Astrocyte of the hippocampus (primary cell): ENCODE data around the gene FTH1.
"Not testable (repeated sequence)": the region's sequence is repeated elsewhere in the genome, so short reads cannot be mapped to it uniquely, and the experiment has no call there.

Experiments used
- DNase-seq: peaks from one replicate; pipeline ENCODE4 v3.0.0; 2011; ENCODE audit warnings: low read depth, low spot score

Gene FTH1

DNA sequence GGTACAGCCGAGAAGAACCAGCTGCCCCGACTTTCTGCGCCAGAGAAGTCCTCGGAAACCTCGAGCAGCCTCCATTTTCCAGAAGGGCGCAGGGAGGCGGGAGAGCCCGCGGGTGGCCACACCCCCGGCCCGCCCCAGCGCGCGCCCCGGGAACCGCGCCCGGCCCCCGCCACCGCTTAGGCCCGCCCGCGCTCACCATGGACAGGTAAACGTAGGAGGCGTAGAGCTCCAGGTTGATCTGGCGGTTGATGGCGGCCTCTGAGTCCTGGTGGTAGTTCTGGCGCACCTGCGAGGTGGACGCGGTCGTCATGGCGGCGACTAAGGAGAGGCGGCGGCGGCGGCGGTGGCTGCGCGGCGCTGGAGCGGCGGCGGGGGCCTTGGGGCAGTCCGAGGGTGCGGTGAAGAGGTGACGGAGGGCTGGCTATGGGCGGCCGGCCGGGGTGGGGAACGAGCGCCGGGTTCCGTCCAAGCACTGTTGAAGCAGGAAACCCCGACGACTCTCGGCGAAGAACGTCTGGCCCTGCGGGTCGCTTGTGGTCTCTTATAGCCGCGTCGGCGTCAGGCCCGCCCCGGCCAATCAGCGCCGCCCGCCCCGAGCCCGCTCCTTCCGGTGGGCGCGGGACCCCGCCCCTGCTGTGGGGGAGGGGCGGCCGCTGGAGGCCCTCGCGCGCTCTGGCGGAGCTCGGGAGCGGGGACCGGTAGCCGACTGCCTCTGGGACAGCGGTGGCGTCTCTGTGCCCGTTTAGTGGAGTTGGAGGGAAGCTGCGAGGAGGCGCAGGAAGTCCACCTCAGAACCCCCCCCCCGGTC, at the start of gene FTH1:
Gene FTH1, minus strand, starts transcription at position 519 of the 808 bp plus-strand sequence. Its CDS starts 209 bp downstream, at position 310.
- peak; percentile 97 for DNase-seq

DNA sequence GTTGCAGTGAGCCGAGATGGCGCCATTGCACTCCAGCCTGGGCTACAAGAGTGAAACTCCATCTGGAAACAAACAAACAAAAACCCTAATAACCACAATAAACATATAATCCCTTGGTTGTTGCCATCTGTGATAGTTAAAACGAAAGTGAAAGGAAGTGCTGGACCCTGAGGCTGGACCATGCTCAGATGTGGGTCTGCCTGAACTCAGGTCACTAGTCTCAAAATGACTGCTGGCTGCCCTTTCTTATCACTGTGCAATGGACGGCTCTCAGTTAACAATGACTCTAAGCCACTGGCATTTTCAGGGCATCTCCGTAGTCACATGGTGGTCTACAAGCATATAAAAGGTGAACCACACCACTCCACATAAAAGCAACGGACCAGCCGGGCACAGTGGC, 48.2 kb upstream of the FTH1 start:
- no peak for DNase-seq

DNA sequence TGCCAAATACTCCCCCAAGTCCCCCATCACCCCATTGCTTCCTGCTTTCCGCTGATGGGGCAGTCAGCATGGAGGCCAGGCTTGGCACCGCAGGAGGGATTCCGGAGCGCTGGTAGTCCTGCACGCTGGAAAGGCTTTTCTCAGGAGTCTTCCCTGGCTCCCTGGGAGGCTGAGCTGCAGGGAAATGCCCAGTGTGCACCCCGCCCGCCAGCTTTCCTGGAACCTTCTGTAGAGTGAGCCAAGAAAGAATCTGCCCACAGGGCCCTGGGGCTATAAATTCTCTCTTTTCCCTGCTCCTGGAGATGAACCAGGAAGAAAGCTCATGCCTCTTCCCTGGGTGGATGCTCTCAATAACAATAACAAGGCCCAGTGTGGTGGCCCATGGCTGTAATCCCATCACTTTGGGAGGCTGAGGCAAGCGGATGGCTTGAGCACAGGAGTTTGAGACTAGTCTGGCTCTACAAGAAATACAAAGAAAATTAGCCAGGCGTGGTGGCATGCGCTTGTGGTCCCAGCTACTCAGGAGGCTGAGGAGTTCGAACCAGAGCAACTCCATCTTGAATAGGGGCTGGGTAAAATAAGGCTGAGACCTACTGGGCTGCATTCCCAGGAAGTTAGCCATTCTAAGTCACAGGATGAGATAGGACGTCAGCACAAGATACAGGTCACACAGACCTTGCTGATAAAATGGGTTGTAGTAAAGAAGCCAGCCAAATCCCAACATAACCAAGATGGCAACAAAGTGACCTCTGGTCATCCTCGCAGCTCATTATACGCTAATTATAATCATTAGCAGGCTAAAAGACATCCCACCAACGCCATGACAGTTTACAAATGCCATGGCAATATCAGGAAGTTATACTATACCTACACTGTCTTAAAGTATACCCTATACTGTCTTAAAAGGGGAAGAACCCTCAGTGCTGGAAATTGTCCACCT, 46.4 kb upstream of the FTH1 start:
- DNase-seq: peak; percentile 11

DNA sequence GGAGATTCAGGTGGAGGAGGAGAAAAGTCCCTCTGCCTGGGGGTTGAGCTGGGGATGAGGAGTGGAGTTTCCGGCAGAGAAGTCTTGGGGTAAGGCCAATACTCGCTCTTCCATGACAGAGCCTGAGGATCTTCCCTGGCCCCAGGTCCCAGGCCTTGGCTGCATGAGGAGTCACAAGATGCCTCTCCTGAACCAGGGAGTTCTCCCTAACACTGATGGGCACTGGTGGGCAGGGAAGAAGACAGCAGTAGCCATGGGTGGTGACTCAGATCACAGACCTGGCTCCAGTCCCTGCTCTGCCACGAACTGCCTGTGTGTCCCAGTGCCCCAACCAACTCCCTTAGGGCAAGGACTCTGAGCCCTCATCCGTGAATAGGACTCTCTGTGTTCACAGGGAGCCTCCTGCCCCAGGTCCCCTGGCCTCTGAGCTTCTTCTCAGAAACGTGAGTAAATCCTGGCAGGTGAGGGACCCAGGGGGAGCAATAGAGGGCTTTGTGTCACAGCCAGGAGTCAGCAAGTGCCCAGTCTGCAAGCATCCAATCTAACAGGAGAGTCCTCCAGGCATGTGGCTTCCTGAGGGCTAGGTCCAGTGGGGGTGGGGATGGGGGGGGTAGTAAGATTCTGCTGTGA, 45.5 kb upstream of the FTH1 start:
- peak; percentile 10 for DNase-seq

DNA sequence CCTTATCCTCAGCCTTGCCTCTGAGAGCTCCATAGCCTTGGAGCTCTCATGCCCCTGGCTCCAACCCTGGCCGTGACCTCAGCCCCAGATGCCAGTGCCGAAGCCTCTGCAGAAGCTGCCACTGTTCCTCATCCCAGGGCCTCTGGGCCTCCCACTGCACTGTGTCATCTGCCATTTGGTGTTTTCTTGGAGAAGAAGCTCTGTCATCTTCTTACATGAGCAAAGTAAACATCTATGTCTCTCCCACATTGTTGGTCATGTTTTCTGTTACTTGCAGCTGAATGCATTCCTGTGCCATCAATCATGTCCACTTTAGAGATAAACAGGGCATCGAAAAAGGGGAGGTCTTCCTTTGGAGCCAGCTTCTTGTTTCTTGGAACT, 45.0 kb upstream of the FTH1 start:
- DNase-seq: peak; percentile 19

DNA sequence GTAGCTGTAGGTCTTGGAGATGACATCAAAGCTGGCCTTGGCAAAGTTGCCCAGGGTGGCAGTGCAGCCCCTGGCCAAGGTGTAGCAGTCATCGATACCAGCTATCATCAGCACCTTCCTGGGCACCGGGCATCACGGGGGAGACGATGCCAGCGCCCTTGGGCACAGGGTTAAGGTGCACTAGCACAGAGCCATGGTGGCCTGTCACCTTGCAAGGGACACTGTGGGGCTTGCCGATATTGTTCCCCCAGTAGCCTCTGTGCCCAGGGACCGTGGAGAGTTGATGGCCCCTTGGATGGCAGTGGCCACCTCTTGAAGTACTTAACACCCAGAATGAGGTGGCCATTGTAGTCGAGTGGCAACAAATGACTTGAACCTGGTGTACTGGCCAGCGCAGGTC, 44.4 kb upstream of the FTH1 start:
- no peak for DNase-seq

DNA sequence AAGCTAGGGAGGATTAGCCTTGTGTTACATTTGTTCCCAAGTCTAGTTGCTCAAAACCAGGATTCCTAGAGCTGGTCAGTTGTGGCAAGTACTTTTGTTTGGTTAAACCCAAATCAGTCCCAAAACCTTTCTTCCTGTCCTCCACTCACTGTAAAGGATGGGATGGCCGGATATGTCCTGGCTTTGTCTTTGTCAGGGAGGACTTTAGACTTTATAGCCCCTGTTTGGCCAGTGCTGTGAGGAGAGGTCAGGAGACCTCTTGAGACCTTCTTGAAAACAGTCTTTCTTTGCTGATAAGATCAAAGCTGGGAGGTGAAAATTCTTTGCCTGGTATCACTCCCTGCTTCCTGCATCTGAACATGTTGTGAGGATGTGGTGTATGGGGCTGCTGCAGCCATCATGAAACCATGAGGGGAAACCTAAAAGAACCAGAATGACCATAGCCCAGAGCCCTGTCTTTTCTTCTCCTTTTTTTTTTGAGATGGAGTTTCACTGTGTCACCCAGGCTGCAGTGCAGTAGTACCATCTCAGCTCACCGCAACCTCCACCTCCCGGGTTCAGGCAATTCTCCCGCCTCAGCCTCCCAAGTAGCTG, 43.6 kb upstream of the FTH1 start:
- DNase-seq: no peak

DNA sequence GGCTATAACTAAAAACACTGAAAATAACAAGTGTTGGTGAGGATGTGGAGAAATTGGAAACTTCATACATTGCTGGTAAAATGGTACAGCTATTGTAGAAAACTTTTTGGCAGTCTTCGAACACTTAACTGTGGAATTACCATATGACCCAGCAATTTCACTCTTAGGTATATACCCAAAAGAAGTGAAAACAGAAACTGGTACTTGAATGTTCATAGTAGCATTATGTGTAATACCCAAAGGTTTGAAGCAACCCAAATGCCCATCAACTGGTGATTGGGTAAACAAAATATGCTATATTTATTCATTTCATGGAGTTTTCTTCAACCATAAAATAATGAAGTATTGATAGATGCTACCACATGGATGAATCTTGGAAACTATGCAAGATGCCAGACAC, 40.8 kb upstream of the FTH1 start:
- no peak for DNase-seq

DNA sequence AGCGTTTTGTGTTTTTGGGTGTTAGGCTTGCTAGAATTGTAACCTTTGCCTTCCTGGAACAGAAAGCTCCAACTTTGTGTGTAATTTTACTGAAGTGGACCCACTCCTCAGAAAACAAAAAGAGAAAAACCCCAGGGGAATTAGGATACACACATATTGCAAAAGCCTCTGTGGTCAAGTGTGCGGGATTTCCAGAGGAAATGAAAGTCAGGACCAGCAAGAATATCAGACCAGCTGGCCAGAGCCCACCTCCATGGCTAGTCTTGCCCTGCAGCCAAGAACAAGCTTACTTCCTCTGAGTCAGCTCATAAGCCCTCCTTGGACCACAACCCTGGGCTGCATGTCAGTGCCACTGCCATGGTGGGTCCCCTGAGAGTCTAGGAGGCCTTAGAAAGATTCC, 37.0 kb upstream of the FTH1 start:
- DNase-seq: peak; percentile 75

DNA sequence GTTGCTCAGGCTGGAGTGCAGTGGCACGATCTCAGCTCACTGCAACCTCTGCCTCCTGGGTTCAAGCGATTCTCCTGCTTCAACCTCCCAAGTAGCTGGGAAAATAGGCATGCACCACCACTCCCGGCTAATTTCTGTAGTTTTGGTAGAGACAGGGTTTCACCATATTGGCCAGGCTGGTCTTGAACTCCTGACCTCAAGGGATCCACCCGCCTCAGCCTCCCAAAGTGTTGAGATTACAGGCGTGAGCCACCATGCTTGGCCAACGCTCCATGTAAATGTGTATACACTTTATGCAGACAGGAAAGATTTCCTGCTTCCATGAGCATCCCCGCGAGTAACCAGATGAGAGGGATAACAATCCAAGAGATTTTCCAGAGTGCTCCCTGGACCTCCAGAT, 34.8 kb upstream of the FTH1 start:
- DNase-seq: not testable (repeated sequence)

DNA sequence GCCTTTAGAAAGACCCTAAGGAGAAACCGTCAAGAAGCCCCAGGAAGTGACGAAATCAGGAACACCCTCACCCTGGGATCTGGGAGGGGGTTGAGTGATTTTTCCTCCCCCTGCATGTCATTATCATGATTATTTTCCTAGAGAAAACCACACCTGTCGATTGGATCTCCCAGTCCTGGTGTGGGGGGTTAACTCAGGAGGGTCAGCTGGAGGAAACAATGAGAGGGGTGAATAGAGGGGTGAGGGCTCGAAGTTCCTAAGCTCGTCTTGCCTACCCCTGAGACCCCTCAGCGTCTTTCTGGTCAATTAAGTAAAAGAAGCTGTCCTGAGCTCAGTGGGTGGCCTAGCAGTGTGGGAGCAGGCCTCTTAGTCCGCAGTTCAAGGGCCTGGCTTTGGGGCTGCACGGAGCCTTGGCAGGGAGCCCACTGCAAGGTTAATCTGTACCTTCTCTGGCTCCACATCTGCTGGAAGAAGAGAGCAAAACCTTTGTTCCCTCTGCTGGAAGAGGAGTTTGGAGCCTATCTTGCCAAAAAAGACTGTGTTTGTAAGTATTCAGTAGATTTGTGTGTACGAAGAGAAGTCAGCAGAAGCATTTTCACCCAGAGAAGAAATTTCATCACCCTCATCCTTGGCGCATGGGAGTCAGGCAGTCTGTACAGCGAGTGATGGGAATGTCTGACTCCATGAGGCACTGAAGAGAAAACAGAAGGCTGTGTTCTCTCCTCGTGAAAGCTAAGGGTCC, 34.2 kb upstream of the FTH1 start:
- DNase-seq: no peak

DNA sequence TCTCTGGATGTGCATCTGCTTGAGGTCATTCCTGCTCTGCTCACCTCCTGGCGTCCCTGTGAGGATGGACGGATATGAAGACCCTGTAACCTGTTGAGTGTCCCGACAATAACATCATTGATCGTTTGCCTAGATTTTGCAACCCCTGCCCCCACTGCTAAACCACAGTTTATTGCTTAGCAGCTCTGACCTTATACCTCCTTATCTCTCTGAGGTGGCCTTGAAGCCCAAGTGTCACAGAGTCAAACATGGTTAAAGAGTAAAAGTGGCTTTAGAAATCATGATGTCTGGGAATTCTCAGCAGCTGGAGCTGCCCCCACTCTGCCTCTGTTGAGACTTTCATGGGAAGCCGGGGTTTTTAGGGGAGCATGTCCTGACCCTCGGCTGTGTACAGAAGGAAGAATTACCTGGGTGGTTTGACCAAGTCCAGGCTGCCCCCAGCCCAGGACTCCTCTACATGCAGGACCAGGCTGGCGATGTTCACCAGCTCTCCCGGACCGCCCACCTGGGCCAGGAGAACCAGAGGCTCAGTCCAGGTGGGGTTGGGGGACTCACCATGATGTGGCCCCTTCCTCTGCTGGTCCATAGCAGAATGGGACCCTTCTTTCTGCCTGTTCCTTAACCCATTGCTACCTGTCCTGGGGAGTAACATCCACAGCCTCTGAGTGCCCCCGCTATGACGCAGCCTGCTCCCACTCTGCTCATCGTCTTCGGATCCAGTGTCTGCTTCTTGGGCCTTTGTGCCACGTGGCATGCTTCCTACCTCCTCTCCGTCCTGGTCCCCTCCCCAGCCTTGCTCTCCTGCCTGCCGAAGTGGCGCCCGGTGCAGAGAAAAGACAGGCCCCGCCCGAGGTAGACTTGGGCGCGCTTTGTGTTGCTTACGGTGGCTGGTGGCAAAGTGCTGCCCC, 33.4 kb upstream of the FTH1 start:
- DNase-seq: no peak

DNA sequence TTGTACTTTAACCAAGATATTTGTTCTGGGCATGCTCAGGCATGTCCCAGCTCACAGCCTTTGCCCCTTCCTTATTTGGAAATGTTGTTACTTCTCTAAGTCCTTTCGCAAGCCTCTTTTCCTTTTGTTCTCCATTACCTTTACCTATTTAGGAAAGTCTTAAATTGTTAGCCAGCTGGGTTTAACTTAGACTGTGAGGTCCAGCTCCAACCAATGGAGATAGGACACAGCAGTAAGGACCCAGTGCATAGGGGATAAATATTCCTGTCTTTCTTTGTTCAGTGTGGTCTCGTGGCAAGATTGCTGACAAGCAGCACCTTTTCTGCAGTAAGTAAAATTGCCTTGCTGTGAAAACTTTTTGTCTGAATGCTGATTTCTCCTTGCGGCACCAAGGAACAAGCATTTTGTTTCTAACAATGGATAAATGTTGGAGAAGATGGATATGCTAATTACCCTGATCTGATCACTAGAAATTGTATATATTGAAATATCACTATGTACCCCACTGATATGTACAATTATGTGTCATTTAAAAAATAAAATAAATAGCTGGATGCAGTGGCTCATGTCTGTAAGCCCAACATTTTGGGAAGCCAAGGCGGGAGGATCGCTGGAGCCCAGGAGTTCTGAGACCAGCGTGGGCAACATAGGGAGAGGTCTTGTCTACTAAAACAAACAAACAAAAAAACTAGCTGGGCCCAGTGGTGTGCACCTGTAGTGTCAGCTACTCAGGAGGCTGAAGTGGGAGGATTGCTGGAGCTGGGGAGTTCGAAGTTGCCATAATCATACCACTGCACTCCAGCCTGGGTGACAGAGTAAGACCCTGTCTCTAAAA, 31.9 kb upstream of the FTH1 start:
- no peak for DNase-seq

DNA sequence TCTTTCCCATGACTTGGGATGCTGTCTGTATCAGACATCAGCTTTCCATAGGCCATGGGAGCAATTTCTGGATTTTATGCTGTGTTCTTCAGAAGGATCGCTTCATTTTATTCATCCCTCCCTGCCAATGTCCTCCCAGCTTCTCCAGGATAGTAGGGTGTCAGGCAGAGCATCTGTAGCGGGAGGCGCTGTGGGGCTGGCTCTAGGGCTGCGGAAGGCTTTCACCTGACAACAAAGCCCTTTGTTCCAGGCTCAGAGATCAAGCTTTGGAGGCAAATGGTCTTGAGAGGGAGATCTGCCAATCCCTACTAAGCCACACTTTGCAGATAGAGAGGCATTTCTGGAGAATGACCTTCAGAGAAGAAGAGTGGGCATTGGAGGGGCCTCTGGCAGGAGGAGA, 29.5 kb upstream of the FTH1 start:
- no peak for DNase-seq

DNA sequence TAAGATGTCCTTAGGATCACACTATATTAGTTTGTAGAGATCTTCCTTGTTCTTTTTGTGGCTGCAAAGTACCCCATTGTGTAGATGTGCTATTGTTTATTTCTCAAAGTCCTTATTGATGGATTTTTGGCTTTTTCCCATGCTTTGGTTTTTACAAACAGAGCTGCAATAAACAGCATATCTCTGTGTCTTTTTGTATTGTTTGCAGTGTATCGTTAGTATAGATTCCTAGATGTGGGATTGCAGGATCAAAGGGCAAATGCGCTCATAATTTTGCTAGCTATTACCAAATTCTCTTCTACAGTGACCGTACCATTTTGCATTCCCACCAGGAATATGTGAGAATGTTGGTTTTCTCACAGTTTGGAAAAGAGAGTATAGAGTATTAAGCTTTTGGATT, 27.5 kb upstream of the FTH1 start:
- no peak for DNase-seq

DNA sequence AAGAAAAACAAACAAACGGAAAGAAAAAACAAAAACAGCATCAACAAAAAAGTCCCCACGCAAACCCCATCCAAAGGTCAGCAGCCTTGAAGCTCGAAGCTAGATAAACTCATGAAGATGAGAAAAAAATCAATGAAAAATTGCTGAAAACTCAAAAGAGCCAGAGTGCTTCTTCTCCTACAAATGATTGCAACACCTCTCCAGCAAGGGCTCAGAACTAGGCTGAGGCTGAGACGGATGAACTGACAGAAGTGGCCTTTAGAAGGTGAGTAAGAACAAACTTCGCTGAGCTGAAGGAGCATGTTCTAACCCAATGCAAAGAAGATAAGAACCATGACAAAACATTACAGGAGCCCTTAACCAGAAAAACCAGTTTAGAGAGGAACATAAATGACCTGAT, 18.4 kb upstream of the FTH1 start:
- DNase-seq: no peak

DNA sequence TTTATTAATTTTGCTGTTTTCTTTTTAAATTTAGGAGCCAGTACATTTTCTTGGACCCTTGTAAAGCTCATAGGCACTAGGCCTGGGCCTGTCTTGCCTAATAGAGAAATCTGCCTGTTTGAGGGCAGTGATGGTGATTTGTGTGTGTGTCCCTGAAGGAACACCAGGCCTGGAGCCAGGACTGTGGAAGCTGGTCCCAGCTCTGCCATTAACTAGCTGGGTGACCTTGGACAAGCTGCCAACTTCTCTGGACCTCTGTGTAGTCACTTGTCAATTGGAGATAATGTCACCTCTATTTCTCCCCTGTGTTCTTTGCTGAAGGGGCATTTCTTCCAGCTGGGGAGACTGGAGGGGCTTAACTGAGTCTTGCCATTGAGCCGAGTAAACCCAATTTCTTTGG, 16.0 kb upstream of the FTH1 start:
- DNase-seq: no peak

DNA sequence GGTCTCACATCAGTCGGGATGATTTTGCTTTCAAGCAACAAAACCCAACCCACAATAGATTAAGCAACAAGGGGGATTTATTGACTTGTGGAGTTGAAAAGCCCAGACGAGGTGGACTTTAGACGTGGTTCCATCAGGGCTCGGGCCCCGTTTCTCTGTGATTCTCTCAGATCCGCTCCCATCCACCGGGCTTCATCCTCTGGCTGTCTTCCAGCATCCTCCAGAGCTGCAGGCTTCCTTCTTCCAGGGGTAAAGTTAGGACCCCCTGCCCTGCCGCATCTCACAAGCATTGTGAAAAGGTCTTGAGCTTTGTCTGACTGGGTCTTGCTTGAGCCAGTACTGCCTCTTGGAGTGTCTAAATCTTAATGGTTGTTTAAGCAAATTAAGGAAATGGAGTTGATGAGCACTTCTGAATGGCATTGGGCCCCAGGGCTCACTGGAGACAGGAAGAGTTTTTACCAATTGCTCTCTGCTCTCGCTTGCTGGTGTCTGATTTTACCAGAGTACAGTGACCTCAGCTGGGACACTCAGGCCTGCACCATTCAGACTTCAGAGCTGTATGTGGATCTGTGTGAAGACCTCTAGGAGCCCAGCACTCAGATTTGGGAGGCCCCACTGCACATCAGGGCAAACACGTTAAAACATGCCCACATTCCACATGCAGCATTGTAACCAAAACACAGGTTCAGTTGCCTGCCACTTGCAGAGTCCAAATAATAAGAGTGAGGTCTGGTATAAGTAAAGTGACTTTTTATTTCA, 13.5 kb upstream of the FTH1 start:
- no peak for DNase-seq
